ENCODE results near the gene IFT43. TPM values are rescaled to one million over a fixed set of nuclear protein-coding genes. Genes with fewer than 3 reads are reported as not detected.

The IFT43 gene
- polyA plus RNA-seq, 1 of the 3 experiments (the other 2 are of a cell fraction): 78.8 TPM

GRCh38 chr14:76065519-76065918 lies 80.0 kb downstream of the IFT43 start:
- ChIA-PET POLR2A (interaction anchor here (0.6 kb wide), 1 partner anchor 25 kb away, joined by 3 read pairs; no protein-coding TSS in a partner anchor), CTCF (interaction anchor here (0.8 kb wide), 1 partner anchor 15 kb away, joined by 3 read pairs; no protein-coding TSS in a partner anchor)
- H3K27me3 ChIP-seq (ENCODE audit: insufficient read depth): no peaks in the 10 kb centered on the region
- H3K79me2 ChIP-seq (ENCODE audit: insufficient read depth): no peaks in the 10 kb centered on the region
- no peak overlapping the region for H3K4me3 ChIP-seq (ENCODE audit: low read depth in 2 of 2, low read length in 1 of 2)
- no peak for DNase-seq
- WGBS (ENCODE audit: low lambda C conversion rate): 99% methylated on average over 3 of the region's 3 CpGs
- H3K36me3 ChIP-seq (replicated peaks in 1 of 2; ENCODE audit: control insufficient read depth in 1 of 2, insufficient read depth in 2 of 2, low read length in 1 of 2): peaks cover 24 to 44% of the 10 kb centered on the region in 2 experiments
- H3K4me2 ChIP-seq: no peak overlapping the region
- no peaks in the 10 kb centered on the region for H4K20me1 ChIP-seq (ENCODE audit: insufficient read depth)
- 0 out of 2 replicates have a peak, but pooled peaks cover 6% of the 10 kb centered on the region for H3K9me3 ChIP-seq
- no peaks in the 10 kb centered on the region for H3F3A ChIP-seq (replicated peaks; ENCODE audit: insufficient read depth)
- no peak for TF ChIP-seq POLR2AphosphoS5 (IDR thresholded peaks at IDR 0.05; ENCODE audit: low read depth, low read length)
- no peak for TF ChIP-seq USF1 (IDR thresholded peaks at IDR 0.05; ENCODE audit: borderline replicate concordance, low read depth)
- no peak for TF ChIP-seq RAD21 (IDR thresholded peaks at IDR 0.05; ENCODE audit: low read length)
- no peak for TF ChIP-seq FOXM1 (IDR thresholded peaks at IDR 0.05; ENCODE audit: low read depth)
- no peak for TF ChIP-seq TEAD4 (IDR thresholded peaks at IDR 0.05; ENCODE audit: borderline replicate concordance, insufficient read depth)
- TF ChIP-seq USF2 (IDR thresholded peaks at IDR 0.05; ENCODE audit: borderline replicate concordance, low read depth, low read length): no peak
- no peak overlapping the region for H3K9ac ChIP-seq
- no peak overlapping the region for H2AFZ ChIP-seq (ENCODE audit: low read depth)
- no peaks in the 10 kb centered on the region for H3K9me2 ChIP-seq
- no peaks in the 10 kb centered on the region for H3K4me1 ChIP-seq (ENCODE audit: control insufficient read depth in 1 of 2, insufficient read depth in 2 of 2, low read depth in 1 of 2, low read length in 1 of 2)
- H3K27ac ChIP-seq (ENCODE audit: low read depth in 2 of 2, low read length in 1 of 2): no peak overlapping the region

GRCh38 chr14:76067536-76067935 lies 82.0 kb downstream of the IFT43 start:
- H4K20me1 ChIP-seq (ENCODE audit: insufficient read depth): no peaks in the 10 kb centered on the region
- H3K4me3 ChIP-seq (ENCODE audit: low read depth in 2 of 2, low read length in 1 of 2): no peak overlapping the region
- no peaks in the 10 kb centered on the region for H3K9me2 ChIP-seq
- WGBS (ENCODE audit: low lambda C conversion rate): 91% methylated on average over 5 of the region's 5 CpGs
- no peak overlapping the region for H3K4me2 ChIP-seq
- no peak for DNase-seq
- H3K36me3 ChIP-seq (replicated peaks in 1 of 2; ENCODE audit: control insufficient read depth in 1 of 2, insufficient read depth in 2 of 2, low read length in 1 of 2): peaks cover 15 to 54% of the 10 kb centered on the region in 2 experiments
- H2AFZ ChIP-seq (ENCODE audit: low read depth): no peak overlapping the region
- ChIA-PET POLR2A (no interaction called here), CTCF (interaction anchor here (1.1 to 2.8 kb wide), 3 partner anchors 14 to 320 kb away, joined by 3 to 11 read pairs (median 8); no protein-coding TSS in a partner anchor)
- 0 out of 2 replicates have a peak, but pooled peaks cover 6% of the 10 kb centered on the region for H3K9me3 ChIP-seq
- H3K9ac ChIP-seq: no peak overlapping the region
- no peaks in the 10 kb centered on the region for H3F3A ChIP-seq (replicated peaks; ENCODE audit: insufficient read depth)
- no peaks in the 10 kb centered on the region for H3K27me3 ChIP-seq (ENCODE audit: insufficient read depth)
- no peak overlapping the region for H3K27ac ChIP-seq (ENCODE audit: low read depth in 2 of 2, low read length in 1 of 2)
- no peaks in the 10 kb centered on the region for H3K79me2 ChIP-seq (ENCODE audit: insufficient read depth)
- H3K4me1 ChIP-seq (ENCODE audit: control insufficient read depth in 1 of 2, insufficient read depth in 2 of 2, low read depth in 1 of 2, low read length in 1 of 2): no peaks in the 10 kb centered on the region
- TF ChIP-seq GATA2 (CRISPR knock-in tag; IDR thresholded peaks at IDR 0.05): no peak
- no peak for TF ChIP-seq SIN3A (IDR thresholded peaks at IDR 0.05; ENCODE audit: borderline replicate concordance, low read depth, low read length)
- TF ChIP-seq REST (IDR thresholded peaks at IDR 0.05; ENCODE audit: low read depth, low read length): no peak
- no peak for TF ChIP-seq TCF12 (IDR thresholded peaks at IDR 0.05)
- TF ChIP-seq RXRA (IDR thresholded peaks at IDR 0.05; ENCODE audit: borderline replicate concordance, low read depth): no peak
- no peak for TF ChIP-seq FOXM1 (IDR thresholded peaks at IDR 0.05; ENCODE audit: low read depth)
- no peak for TF ChIP-seq TAF1 (IDR thresholded peaks at IDR 0.05; ENCODE audit: borderline replicate concordance, low read depth, low read length)
- TF ChIP-seq USF1 (IDR thresholded peaks at IDR 0.05; ENCODE audit: borderline replicate concordance, low read depth): no peak
- no peak for TF ChIP-seq USF2 (IDR thresholded peaks at IDR 0.05; ENCODE audit: borderline replicate concordance, low read depth, low read length)
- no peak for TF ChIP-seq SMC3 (IDR thresholded peaks at IDR 0.05; ENCODE audit: low read depth, low read length)
- no peak for TF ChIP-seq RCOR1 (IDR thresholded peaks at IDR 0.05; ENCODE audit: low read length)
- no peak for TF ChIP-seq EZH2phosphoT487 (IDR thresholded peaks at IDR 0.05; ENCODE audit: borderline replicate concordance, low read depth)
- TF ChIP-seq TEAD4 (IDR thresholded peaks at IDR 0.05; ENCODE audit: borderline replicate concordance, insufficient read depth): no peak
- no peak for TF ChIP-seq FOXJ3 (CRISPR knock-in tag; IDR thresholded peaks at IDR 0.05)
- no peak for TF ChIP-seq CHD2 (IDR thresholded peaks at IDR 0.05; ENCODE audit: low read length, partially characterized antibody)
- TF ChIP-seq PBX3 (IDR thresholded peaks at IDR 0.05): no peak

Measured in SK-N-SH (cell line).